GM12892 (cell line): ENCODE measurements around the gene ZNF710. TPM values are rescaled to one million over a fixed set of nuclear protein-coding genes. Genes with fewer than 3 reads are reported as not detected.
"Not testable (repeated sequence)": the region's sequence is repeated elsewhere in the genome, so short reads cannot be mapped to it uniquely, and the experiment has no call there.

ENCODE experiments used
- DNase-seq: peaks from one replicate; pipeline ENCODE4 v3.0.0; 2011; ENCODE audit not compliant: insufficient read length
- FAIRE-seq: peaks from 2 replicates; lab custom pipeline; 2011; peaks lifted over from hg19 to GRCh38; lab: Jason Lieb, UNC
- POLR2A ChIP-seq: IDR thresholded peaks from 2 replicates; pipeline ENCODE4 v1.6.1; 2011; ENCODE audit warnings: low read depth, low read length, control low read depth
- POLR2AphosphoS5 ChIP-seq: IDR thresholded peaks from 2 replicates; pipeline ENCODE4 v1.6.1; 2011; ENCODE audit warnings: low read depth, low read length, control low read depth
- TAF1 ChIP-seq: IDR thresholded peaks from 2 replicates; pipeline ENCODE4 v1.6.1; 2011; ENCODE audit warnings: low read depth, mild to moderate bottlenecking, control low read depth, low read length, borderline replicate concordance
- polyA plus RNA-seq: library from polyadenylated mRNA; unstranded; fragments of >200 nt; gene quantifications from one replicate; pipeline ENCODE4 v1.2.1, GENCODE V29; 2012; ENCODE audit warnings: missing spikeins, inconsistent platforms; ENCODE audit not compliant: missing spikeins

The ZNF710 gene
- 9.0 TPM for polyA plus RNA-seq

- TF ChIP-seq POLR2A (peak; percentile 62; the same call in 1 of the 2 replicates), POLR2AphosphoS5 (no peak), TAF1 (peak; percentile 44; the same call in 1 of the 2 replicates)
- FAIRE-seq (peak; percentile 68), DNase-seq (peak; percentile 58)
Observed at GRCh38 chr15:90001062-90001682, at the start of gene ZNF710. Gene ZNF710 (plus strand): TSS chr15:90001324. CDS start chr15:90067138, 65,814 bp downstream.

GRCh38 chr15:89954541-89954940, 46.6 kb upstream of the ZNF710 start:
- DNase-seq (no peak), FAIRE-seq (no peak)

GRCh38 chr15:89955449-89955998, 45.6 kb upstream of the ZNF710 start:
- FAIRE-seq, DNase-seq: not testable (repeated sequence)

More at GRCh38 chr15:89954541-89954940, 46.6 kb upstream of the ZNF710 start:
- TF ChIP-seq POLR2AphosphoS5 (no peak), TAF1 (no peak), POLR2A (no peak)

- FAIRE-seq (no peak), DNase-seq (no peak)
- TF ChIP-seq POLR2AphosphoS5, result no peak
- TF ChIP-seq TAF1, result no peak
- TF ChIP-seq POLR2A, result no peak
Observed at GRCh38 chr15:89958107-89958805, 42.9 kb upstream of the ZNF710 start.

- DNase-seq, result no peak
- FAIRE-seq, result no peak
- no peak for TF ChIP-seq POLR2A
- no peak for TF ChIP-seq TAF1
- TF ChIP-seq POLR2AphosphoS5, result no peak
Observed at GRCh38 chr15:89963301-89964231, 37.6 kb upstream of the ZNF710 start.

- TF ChIP-seq POLR2A, result no peak
- no peak for TF ChIP-seq TAF1
- TF ChIP-seq POLR2AphosphoS5, result no peak
- DNase-seq (no peak), FAIRE-seq (no peak)
Observed at GRCh38 chr15:89964232-89964954, 36.7 kb upstream of the ZNF710 start.

- TF ChIP-seq POLR2AphosphoS5, result no peak
- TF ChIP-seq TAF1, result no peak
- TF ChIP-seq POLR2A, result no peak
- FAIRE-seq (no peak), DNase-seq (no peak)
Observed at GRCh38 chr15:89967881-89968280, 33.2 kb upstream of the ZNF710 start.

- FAIRE-seq, result peak; percentile 68
- peak; percentile 37 for DNase-seq
- TF ChIP-seq POLR2A (no peak), POLR2AphosphoS5 (no peak), TAF1 (no peak)
Observed at GRCh38 chr15:89971592-89971997, 29.5 kb upstream of the ZNF710 start.

- FAIRE-seq (no peak), DNase-seq (no peak)
- no peak for TF ChIP-seq TAF1
- TF ChIP-seq POLR2A, result no peak
- no peak for TF ChIP-seq POLR2AphosphoS5
Observed at GRCh38 chr15:89972085-89972484, 29.0 kb upstream of the ZNF710 start.

GRCh38 chr15:89975482-89976245, 25.5 kb upstream of the ZNF710 start:
- no peak for DNase-seq
- no peak for FAIRE-seq
- TF ChIP-seq POLR2A, result no peak
- no peak for TF ChIP-seq POLR2AphosphoS5
- TF ChIP-seq TAF1, result no peak
